Activated gamma-delta T cell treated with Interleukin-2 at 50 U/mL for 16 hours (primary cell): ENCODE data around the gene TCF7L2.
"Not testable (repeated sequence)": the region's sequence is repeated elsewhere in the genome, so short reads cannot be mapped to it uniquely, and the experiment has no call there.

Experiments
- DNase-seq: peaks from one replicate; pipeline ENCODE4 v3.0.0-alpha.2; 2020

The TCF7L2 gene

DNA sequence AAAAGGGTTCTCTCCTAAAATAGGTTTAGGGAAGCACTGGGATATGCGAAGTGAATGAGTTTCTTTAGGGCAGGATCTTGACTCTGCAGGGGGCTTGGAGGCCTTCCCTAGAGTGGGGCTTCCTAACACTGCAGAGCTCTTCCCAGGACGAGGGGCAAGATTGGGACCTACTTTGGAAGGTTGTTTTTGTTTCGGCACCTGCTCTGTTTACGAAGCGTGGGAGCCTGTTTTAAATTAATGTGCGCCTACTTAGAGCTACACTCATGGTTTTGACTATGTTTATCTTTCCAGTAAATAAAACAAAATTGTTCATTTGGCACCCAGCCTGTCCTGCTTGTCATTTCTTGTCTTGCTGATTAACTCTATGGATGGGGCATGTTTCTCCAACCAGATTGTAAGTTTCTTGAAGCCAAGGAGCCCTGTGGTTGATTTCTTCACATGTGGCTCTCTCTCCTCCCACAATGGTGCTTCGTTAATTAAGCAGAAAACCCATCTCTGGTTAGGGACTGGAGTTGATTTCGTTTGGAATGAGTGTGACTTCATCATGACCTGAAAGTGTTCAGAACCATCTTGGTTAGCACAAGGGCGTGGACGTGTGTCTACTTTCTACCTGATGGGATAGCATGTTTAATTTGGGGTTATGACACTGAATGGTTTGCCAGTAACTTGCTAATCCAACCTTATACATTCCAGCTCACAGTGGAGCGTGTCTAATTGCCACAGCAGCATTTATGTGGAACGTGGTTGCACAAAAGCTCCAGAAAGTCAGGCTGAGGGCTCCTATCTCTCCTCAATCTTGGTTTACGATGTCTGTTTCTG, 98.1 kb downstream of the TCF7L2 start:
- no peak for DNase-seq

DNA sequence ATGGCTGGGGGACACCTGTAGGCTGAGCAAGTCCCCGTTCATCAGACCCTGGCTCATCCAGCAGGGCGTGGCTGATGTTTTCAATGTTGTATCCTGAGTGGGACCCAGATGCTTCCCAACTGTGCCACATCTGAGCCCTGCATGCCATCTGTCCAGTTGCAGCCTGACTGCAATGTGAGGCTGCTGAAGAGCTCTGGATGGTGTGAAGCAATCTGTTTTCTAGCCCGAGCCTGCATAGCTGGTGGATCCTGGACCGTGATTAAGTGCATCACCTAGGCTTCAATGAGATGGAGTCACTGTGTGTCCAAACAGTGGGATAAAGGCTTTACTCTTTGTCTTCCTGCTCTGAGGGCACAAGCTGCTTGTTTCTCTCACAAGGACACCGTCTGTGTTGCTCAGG, 99.8 kb downstream of the TCF7L2 start:
- no peak for DNase-seq

DNA sequence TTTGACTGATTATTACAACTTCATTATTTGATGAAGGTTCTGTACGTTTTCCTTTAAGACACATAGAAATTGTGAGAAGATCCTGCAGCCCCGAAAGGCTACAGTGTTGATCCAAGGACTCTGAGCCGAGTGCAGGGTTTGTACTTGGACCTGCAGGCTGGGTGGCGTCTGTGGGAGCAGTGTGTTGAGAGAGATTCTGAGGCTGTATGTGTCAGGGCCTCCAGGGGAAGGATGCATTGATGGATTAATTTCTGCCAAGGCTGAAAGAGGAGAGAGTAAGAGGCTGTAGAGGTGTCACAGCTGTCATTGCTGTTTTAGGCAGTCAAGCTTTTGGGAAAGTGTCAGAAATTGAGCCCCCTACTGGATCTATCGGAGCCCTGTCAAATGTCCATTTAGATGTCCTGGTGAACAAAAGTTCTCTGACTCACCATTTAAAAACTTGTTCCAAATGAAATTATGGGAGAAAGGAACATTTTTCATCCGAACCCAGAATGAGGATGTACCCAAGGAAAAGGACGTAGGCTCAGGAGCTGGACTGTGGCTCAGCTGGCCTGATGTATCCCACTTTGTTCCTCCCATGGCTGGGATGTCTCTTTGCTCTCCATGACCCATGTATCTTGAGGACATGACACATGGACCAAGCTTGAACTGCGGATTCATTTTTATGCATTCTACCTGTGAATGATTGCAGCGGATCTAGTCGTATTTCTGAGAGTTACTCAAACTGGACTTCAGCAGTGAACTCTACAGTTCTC, 102.2 kb downstream of the TCF7L2 start:
- no peak for DNase-seq

GRCh38 chr10:113053091-113053490, 103.0 kb downstream of the TCF7L2 start:
- DNase-seq = no peak

GRCh38 chr10:113053881-113054280, 103.8 kb downstream of the TCF7L2 start:
- no peak for DNase-seq

- DNase-seq = no peak
These were observed 105.4 kb downstream of the TCF7L2 start for GRCh38 chr10:113055458-113055857.

- DNase-seq = no peak
These were observed 106.0 kb downstream of the TCF7L2 start for GRCh38 chr10:113056030-113056429.

DNA sequence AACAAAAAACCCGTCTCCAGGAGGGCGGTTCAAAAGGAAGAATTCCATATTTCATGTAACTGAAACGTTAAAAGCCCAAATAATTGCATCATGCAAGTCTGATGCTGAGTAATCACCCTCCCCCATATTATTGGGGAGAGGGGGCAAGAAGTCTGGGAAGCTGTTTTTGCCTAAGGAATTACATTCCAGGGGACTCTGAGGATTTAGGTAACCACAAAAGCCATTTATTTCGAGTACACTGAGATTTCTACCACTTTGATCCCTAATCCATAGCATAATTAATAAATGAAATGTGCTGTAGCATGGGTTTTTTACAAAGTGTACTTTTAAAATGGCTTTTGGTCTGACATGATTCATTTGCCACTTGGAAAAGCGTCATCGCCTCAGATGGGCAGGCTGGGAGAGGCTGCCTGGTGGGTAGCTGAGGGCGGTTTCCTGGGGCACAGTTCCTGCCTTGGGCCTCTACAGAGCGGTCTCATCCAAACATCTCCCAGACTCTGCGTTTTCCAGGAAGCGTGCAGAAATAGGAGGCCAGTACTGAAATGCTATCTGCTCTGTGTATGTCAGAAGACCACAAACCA, 106.5 kb downstream of the TCF7L2 start:
- no peak for DNase-seq

- DNase-seq = no peak
These were observed 108.0 kb downstream of the TCF7L2 start for GRCh38 chr10:113057948-113058522.

- no peak for DNase-seq
These were observed 108.7 kb downstream of the TCF7L2 start for GRCh38 chr10:113058523-113059370.

- no peak for DNase-seq
These were observed 109.3 kb downstream of the TCF7L2 start for GRCh38 chr10:113059371-113059780.

DNA sequence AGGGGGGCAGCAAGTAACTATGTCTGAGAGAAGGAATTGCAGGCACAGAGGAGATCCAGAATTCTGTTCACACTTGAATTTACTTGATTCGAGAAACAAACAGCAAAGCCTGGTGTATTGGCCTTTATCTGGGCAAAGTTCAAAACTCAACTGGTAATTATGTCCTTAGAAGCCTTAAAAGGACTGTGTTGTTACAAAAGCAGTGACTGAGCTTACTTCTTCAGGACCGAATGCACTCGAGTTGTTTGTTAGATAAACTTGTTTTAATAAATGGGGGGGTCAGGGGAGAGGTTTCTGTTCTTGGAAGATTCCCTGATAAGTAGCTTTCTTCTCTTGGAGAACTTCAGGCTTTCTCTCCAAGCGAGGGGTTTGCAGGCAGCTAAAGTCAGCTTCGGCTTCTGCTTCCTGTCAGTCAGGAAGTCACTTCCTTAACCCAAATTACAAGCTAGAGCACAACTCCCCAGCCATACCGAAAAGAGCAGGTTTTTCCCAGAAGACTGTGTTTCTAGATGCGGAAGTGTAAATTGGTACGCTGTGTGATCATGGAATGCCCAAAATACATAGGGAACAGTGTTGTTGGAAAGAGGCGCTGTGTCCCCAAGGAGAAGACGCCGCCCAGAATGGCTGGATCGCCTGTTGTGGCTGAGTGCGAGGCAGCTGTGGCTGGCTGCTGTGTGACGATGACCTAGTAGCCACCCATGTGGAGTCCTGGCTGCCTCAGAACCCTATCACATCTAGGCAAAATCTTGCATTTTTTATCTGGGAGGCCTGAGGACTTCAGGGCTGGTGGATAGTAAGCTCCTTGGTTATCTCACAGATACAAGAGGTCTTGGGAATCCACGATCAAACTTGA, 110.4 kb downstream of the TCF7L2 start:
- DNase-seq = no peak

DNA sequence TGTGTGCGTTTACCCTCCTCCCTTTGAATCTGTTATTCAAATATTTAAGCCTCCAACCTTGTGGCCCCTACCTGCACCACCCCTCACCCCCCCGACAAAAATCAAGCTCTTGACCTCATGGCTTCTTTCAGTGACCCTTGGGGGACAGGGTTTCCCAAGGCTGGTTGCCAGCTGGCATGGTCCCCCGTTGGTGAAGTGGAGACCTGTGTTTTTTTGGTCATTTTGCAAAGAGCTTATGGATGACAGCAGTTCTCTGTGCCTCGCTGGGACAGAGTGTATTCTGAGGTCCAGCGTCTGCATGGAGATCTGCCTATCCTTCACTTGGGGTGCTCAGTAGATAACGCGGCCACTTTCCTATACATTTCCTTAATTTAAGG, 111.0 kb downstream of the TCF7L2 start:
- no peak for DNase-seq

DNA sequence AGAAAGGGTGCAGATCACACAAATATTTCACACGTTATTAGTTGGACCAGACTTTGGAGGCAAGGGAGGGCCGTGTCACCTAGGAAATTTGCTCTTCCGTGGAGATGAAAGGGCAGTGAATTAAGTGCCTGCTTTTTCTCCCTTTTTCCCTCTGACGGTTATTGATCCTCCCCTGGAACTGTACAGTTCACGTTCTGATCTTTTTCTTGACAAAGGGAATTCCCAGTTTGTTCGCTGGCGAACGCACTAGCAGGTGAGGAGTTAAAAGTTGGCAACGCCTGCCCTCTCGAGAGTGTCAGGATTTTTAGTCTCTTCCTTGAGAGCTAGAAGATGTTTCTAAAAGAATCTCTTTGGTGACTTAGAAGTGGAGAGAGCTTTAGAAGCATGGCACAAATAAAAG, 111.5 kb downstream of the TCF7L2 start:
- no peak for DNase-seq

DNA sequence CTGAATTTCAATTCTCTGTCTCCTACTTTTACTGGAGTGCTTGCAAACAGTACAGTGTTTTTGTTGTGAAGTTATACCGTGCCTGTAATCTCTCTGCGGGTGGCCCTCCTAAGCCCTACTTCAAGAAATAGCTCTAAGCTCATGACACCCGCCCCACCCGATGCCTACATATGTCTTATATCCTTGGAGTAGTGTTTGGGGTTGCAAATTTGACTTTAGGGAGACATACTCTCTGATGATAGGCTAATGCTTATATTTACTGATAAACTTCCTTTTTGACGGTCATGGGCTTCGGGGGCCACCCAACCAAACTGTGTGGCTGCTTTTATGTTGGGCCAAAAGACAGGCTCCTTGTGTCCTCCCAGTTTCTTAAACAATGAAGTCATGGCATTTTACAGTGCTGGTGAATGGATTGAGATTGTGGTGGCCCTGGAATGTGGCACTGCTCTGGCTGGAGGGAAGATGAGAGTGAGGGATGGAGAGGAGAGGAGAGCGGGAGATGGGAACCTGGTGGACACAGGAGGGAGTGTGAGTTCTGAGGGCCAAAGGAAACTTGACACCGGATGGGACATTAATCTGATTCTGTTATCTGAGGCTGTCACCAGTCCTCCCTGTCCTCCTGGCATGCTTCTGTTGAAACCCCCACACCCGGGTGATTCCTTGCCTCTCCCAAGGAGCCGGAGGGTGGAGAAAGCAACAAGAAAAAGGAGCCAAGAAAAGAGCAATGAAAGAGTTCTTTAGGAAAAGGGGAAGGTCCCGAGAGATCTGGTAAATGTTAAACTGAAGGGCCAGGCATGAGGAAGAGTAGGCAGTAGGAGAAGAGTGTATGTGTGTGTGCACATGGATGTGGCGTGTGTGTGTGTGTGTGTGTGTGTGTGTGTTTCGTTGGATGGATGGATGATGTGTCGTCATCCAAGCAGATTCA, 113.3 kb downstream of the TCF7L2 start:
- no peak for DNase-seq

- DNase-seq = no peak
These were observed 114.0 kb downstream of the TCF7L2 start for GRCh38 chr10:113064039-113064438.

DNA sequence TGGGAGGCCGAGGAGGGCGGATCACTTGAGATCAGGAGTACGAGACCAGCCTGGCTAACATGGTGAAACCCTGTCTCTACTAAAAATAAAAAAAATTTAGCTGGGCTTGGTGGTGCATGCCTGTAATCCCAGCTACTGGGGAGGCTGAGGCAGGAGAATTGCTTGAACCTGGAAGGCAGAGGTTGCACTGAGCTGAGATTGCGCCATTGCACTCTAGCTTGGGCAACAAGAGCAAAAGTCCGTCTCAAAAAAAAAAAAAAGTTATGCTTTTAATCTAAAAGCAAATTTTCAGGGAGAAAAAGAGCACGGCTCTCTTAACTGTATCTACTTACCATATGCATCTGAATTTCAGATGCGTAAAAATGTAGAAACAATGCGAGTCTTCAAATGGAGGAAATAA, 116.1 kb downstream of the TCF7L2 start:
- DNase-seq = not testable (repeated sequence)

GRCh38 chr10:113066561-113067312, 116.7 kb downstream of the TCF7L2 start:
- DNase-seq = no peak

GRCh38 chr10:113067501-113067900, 117.5 kb downstream of the TCF7L2 start:
- no peak for DNase-seq
